Measurements from ENCODE around the gene BPIFB4.

DNA sequence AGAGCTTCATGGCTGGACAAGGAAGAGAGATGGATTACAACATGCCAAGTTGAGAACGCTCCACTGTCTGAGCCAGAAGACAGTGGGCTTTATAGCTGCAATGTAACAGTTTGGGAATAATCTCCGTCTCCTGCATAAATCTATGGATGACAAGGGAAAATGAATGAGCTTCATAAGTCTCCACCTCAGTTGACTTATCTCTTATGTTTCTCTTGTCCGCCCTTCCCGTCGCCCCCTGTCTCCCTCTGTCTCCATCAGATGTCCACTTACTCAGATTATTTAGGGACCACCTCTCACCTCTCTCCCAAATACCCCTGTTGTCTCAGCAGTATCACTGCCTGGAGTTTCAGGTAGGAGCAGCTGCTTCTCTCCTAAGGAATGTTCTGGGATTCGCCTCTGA, 74.8 kb downstream of the BPIFB4 start:
- TF ChIP-seq RFX1 (IDR thresholded peaks at IDR 0.05): no peak
- TF ChIP-seq MTA3 (IDR thresholded peaks at IDR 0.05; ENCODE audit: borderline replicate concordance): no peak
- TF ChIP-seq ERF (CRISPR knock-in tag; IDR thresholded peaks at IDR 0.05): no peak
- no peak for TF ChIP-seq ZNF740 (CRISPR knock-in tag; IDR thresholded peaks at IDR 0.05)
- TF ChIP-seq ZNF740 (tag; IDR thresholded peaks at IDR 0.05): no peak
- no peak for TF ChIP-seq MYC (IDR thresholded peaks at IDR 0.05; ENCODE audit: low read depth, low read length)
- no peak for TF ChIP-seq MYC (CRISPR knock-in tag; IDR thresholded peaks at IDR 0.05; ENCODE audit: borderline replicate concordance, low read depth)
- TF ChIP-seq NR2C1 (IDR thresholded peaks at IDR 0.05): no peak
- TF ChIP-seq NR2C1 (tag; IDR thresholded peaks at IDR 0.05): no peak
- TF ChIP-seq MAFG (tag; conservative IDR thresholded peaks at IDR 0.05): no peak
- no peak for TF ChIP-seq EP300 (IDR thresholded peaks at IDR 0.05; ENCODE audit: low read length)

Measured in K562 (cell line).